SKM-1 treated with dmso at 0.1 percent for 144 hours (cell line): Measurements from ENCODE around the gene CUX1.
A peak's percentile ranks its signal among the peaks of the same experiment; 100 is the strongest.
"Not testable (repeated sequence)": the region's sequence is repeated elsewhere in the genome, so short reads cannot be mapped to it uniquely, and the experiment has no call there.

Source experiments
- DNase-seq: peaks from one replicate; lab custom pipeline; 2025; ENCODE audit not compliant: unreplicated experiment; lab: John Stamatoyannopoulos, UW

CUX1 gene

GRCh38 chr7:102321351-102322201 lies 504.1 kb downstream of the CUX1 start:
- DNase-seq, result no peak

GRCh38 chr7:102322202-102322715 lies 504.8 kb downstream of the CUX1 start:
- DNase-seq, result no peak

GRCh38 chr7:102323914-102324195 lies 506.4 kb downstream of the CUX1 start:
- DNase-seq, result no peak

GRCh38 chr7:102325106-102325505 lies 507.7 kb downstream of the CUX1 start:
- not testable (repeated sequence) for DNase-seq

- DNase-seq, result no peak
Observed at GRCh38 chr7:102326157-102326889, 508.9 kb downstream of the CUX1 start.

GRCh38 chr7:102327183-102327582 lies 509.8 kb downstream of the CUX1 start:
- DNase-seq, result not testable (repeated sequence)

- not testable (repeated sequence) for DNase-seq
Observed at GRCh38 chr7:102328863-102329262, 511.4 kb downstream of the CUX1 start.

- DNase-seq, result peak; percentile 41
Observed at GRCh38 chr7:102329366-102329765, 511.9 kb downstream of the CUX1 start.

GRCh38 chr7:102330666-102331460 lies 513.4 kb downstream of the CUX1 start:
- DNase-seq, result not testable (repeated sequence)
